Measurements from ENCODE around the gene PBRM1. TPM values are rescaled to one million over a fixed set of nuclear protein-coding genes. Genes with fewer than 3 reads are reported as not detected.

PBRM1 gene
- total RNA-seq, 1 experiment from 2014 or later, result 74.2 TPM

- Histone ChIP-seq H2BK120ac (ENCODE audit: low read depth, low read length, poor library complexity, severe bottlenecking) (no peak overlapping the region), H2BK15ac (ENCODE audit: low read depth, low read length) (no peak overlapping the region), H3K27me3 (ENCODE audit: insufficient read depth, low read length) (no peaks in the 10 kb centered on the region), H3K23me2 (ENCODE audit: insufficient read length, low read depth, low read length, poor library complexity, severe bottlenecking) (no peaks in the 10 kb centered on the region), H4K91ac (ENCODE audit: insufficient read length, low read depth, low read length) (no peak overlapping the region), H2BK20ac (ENCODE audit: low read depth, low read length, poor library complexity, severe bottlenecking) (no peak overlapping the region), H2BK5ac (ENCODE audit: insufficient read length, low read length) (no peak overlapping the region), H3K9ac (ENCODE audit: extremely low read depth, insufficient read length, low read length) (no peak overlapping the region), H3K4me1 (ENCODE audit: insufficient read depth, low read length) (no peaks in the 10 kb centered on the region), H2BK12ac (ENCODE audit: insufficient read length, low read depth, low read length) (no peak overlapping the region), H2AK5ac (ENCODE audit: insufficient read length, low read length) (no peak overlapping the region), H3K18ac (ENCODE audit: insufficient read length, low read depth, low read length) (no peak overlapping the region), H3K79me2 (ENCODE audit: insufficient read depth, low read length) (no peaks in the 10 kb centered on the region), H3K4ac (ENCODE audit: low read depth, low read length) (no peak overlapping the region), H4K5ac (ENCODE audit: insufficient read length, low read depth, low read length) (no peak overlapping the region), H3K23ac (ENCODE audit: insufficient read length, low read depth, low read length) (no peak overlapping the region), H3K27ac (ENCODE audit: insufficient read length, low read depth, low read length) (no peak overlapping the region), H3K4me2 (ENCODE audit: insufficient read depth, insufficient read length, low read length) (no peak overlapping the region), H2AFZ (ENCODE audit: low read length) (no peak overlapping the region), H3K9me3 (ENCODE audit: control insufficient read depth, low read depth, low read length) (no peaks in the 10 kb centered on the region), H3K79me1 (ENCODE audit: insufficient read depth, low read depth, low read length, poor library complexity, severe bottlenecking) (no peaks in the 10 kb centered on the region), H4K8ac (replicated peaks; ENCODE audit: insufficient read length, low read depth, low read length) (no peak overlapping the region), H3K56ac (ENCODE audit: insufficient read length, low read depth, low read length) (no peak overlapping the region), H3T11ph (ENCODE audit: low read length) (no peak overlapping the region), H4K20me1 (ENCODE audit: control insufficient read depth, insufficient read depth, insufficient read length) (no peaks in the 10 kb centered on the region), H3K14ac (ENCODE audit: insufficient read depth, low read length) (no peak overlapping the region)
- H3K4me1 Mint-ChIP-seq, result no peaks in the 10 kb centered on the region
- DNase-seq, result no peak
- no peaks in the 10 kb centered on the region for H3K9me3 Mint-ChIP-seq
- TF ChIP-seq CTCF (conservative IDR thresholded peaks at IDR 0.05), result no peak
- no peak overlapping the region for H3K4me3 Mint-ChIP-seq
- no peaks in the 10 kb centered on the region for H3K27me3 Mint-ChIP-seq (ENCODE audit: low read depth)
- H3K36me3 Mint-ChIP-seq (ENCODE audit: insufficient read depth in 1 of 3, low read depth in 3 of 3), result peaks cover 12 to 63% (median 53%) of the 10 kb centered on the region in 3 experiments; a peak in 6 of 7 replicates
- H3K27ac Mint-ChIP-seq, result no peak overlapping the region; a peak in 1 of 7 replicates
- WGBS (ENCODE audit: extremely low coverage, insufficient read length, low lambda C conversion rate), result 100% methylated on average over 1 of the region's 3 CpGs
These were observed 71.0 kb downstream of the PBRM1 start for GRCh38 chr3:52614689-52615088.

Data from H9 (cell line).